ENCODE results near the gene METTL22.

The METTL22 gene

GRCh38 chr16:8634991-8635736, 13.7 kb downstream of the METTL22 start:
- peak; percentile 80 for TF ChIP-seq CTCF (IDR thresholded peaks at IDR 0.05; ENCODE audit: low read depth, low read length)
- Histone ChIP-seq H3K36me3 (peaks cover 63% of the 10 kb centered on the region), H3K4me3 (ENCODE audit: low read depth, low read length) (no peak overlapping the region), H3K9me3 (ENCODE audit: severe bottlenecking) (no peaks in the 10 kb centered on the region), H3K27me3 (ENCODE audit: insufficient read depth, low read depth, severe bottlenecking) (no peaks in the 10 kb centered on the region), H3K27ac (no peak overlapping the region)
- peak; percentile 55 for DNase-seq

GRCh38 chr16:8639694-8640093, 18.2 kb downstream of the METTL22 start:
- Histone ChIP-seq H3K27me3 (ENCODE audit: insufficient read depth, low read depth, severe bottlenecking) (no peaks in the 10 kb centered on the region), H3K9me3 (ENCODE audit: severe bottlenecking) (no peaks in the 10 kb centered on the region), H3K4me3 (ENCODE audit: low read depth, low read length) (no peak overlapping the region), H3K27ac (no peak overlapping the region), H3K36me3 (peaks cover 74% of the 10 kb centered on the region)
- no peak for DNase-seq
- no peak for TF ChIP-seq CTCF (IDR thresholded peaks at IDR 0.05; ENCODE audit: low read depth, low read length)

- Histone ChIP-seq H3K27ac (no peak overlapping the region), H3K4me3 (ENCODE audit: low read depth, low read length) (no peak overlapping the region), H3K36me3 (peaks cover 67% of the 10 kb centered on the region), H3K27me3 (ENCODE audit: insufficient read depth, low read depth, severe bottlenecking) (no peaks in the 10 kb centered on the region), H3K9me3 (ENCODE audit: severe bottlenecking) (no peaks in the 10 kb centered on the region)
- no peak for DNase-seq
- TF ChIP-seq CTCF (IDR thresholded peaks at IDR 0.05; ENCODE audit: low read depth, low read length): no peak
Observed at GRCh38 chr16:8641671-8642070, 20.2 kb downstream of the METTL22 start.

- Histone ChIP-seq H3K4me3 (ENCODE audit: low read depth, low read length) (no peak overlapping the region), H3K36me3 (peaks cover 67% of the 10 kb centered on the region), H3K27ac (no peak overlapping the region), H3K9me3 (ENCODE audit: severe bottlenecking) (no peaks in the 10 kb centered on the region), H3K27me3 (ENCODE audit: insufficient read depth, low read depth, severe bottlenecking) (no peaks in the 10 kb centered on the region)
- no peak for TF ChIP-seq CTCF (IDR thresholded peaks at IDR 0.05; ENCODE audit: low read depth, low read length)
- no peak for DNase-seq
Observed at GRCh38 chr16:8642146-8642545, 20.6 kb downstream of the METTL22 start.

- Histone ChIP-seq H3K9me3 (ENCODE audit: severe bottlenecking) (no peaks in the 10 kb centered on the region), H3K27me3 (ENCODE audit: insufficient read depth, low read depth, severe bottlenecking) (no peaks in the 10 kb centered on the region), H3K4me3 (ENCODE audit: low read depth, low read length) (no peak overlapping the region), H3K27ac (no peak overlapping the region), H3K36me3 (peaks cover 71% of the 10 kb centered on the region)
- no peak for DNase-seq
- TF ChIP-seq CTCF (IDR thresholded peaks at IDR 0.05; ENCODE audit: low read depth, low read length): no peak
Observed at GRCh38 chr16:8644211-8645140, 23.0 kb downstream of the METTL22 start.

All from WERI-Rb-1 (cell line).